DOHH2 (cell line): ENCODE results near the gene PPP1R3E.

Source experiments
- CTCF ChIP-seq: fragments of 200-600 bp; sonication (generic); IDR thresholded peaks from one replicate; pipeline ENCODE4 v1.5.1; 2014; ENCODE audit warnings: antibody characterized with exemption, mild to moderate bottlenecking, low read depth, low read length; ENCODE audit not compliant: poor library complexity, severe bottlenecking
- EZH2phosphoT487 ChIP-seq: fragments of 200-600 bp; sonication (generic); IDR thresholded peaks from 2 replicates; pipeline ENCODE4 v1.6.1; 2017; ENCODE audit warnings: borderline replicate concordance, mild to moderate bottlenecking, antibody characterized with exemption, low read length, moderate library complexity, mixed read lengths

DNA sequence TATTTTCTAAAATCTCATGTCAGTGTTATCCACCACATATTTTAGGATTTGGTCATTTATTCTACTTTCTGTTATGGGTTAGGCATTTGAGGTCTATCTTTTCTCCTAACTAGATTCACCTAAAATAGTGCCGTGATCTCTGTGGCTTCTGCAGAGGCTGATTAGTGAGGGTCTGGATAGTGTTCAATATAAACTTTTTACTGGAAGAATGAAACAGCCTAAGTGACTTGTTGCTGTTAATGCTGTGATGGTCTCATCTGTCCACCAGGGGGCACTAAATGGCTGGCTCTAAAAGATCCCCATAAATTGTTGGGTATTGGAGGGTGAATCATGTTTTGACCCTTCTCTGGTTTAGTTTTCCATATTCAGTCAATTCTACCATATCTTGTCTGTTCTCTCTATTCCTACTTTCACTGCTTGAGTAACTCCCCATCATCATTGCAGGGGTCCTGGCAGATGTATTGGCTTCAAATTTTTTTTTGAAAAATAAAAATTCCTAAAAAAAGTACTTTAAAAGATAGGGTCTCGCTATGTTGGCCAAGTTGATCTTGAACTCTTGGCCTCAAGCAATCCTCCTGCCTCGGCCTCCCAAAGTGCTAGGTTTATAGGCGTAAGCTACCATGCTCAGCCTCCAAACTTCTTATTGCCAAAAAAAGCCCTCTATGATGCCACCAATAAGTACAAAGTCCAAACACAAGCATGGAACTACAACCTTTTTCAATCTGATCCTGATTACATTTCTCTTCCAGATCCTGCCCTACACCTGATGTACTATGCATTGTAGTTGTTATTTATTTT, 25.5 kb upstream of the PPP1R3E start:
- TF ChIP-seq CTCF (peak; percentile 92), EZH2phosphoT487 (no peak)
